SK-N-SH (cell line): ENCODE data around the gene SCAMP2.

Experiments
- EZH2phosphoT487 ChIP-seq: fragments of 200-600 bp; sonication (generic); IDR thresholded peaks from 2 replicates; pipeline ENCODE4 v1.6.1; 2017; ENCODE audit warnings: low read depth, mixed run types, mild to moderate bottlenecking, antibody characterized with exemption, moderate library complexity, borderline replicate concordance
- FOXM1 ChIP-seq: IDR thresholded peaks from 2 replicates; pipeline ENCODE4 v1.4.0; 2012; ENCODE audit warnings: low read depth, mild to moderate bottlenecking
- JUND ChIP-seq: IDR thresholded peaks from 2 replicates; pipeline ENCODE4 v1.4.0; 2012
- MEF2A ChIP-seq: IDR thresholded peaks from 2 replicates; pipeline ENCODE4 v1.4.0; 2012; ENCODE audit warnings: low read depth, borderline replicate concordance
- MXI1 ChIP-seq: IDR thresholded peaks from 2 replicates; pipeline ENCODE4 v1.6.1; 2012; ENCODE audit warnings: mild to moderate bottlenecking, low read depth, low read length, improper control_type of control experiment
- PBX3 ChIP-seq: IDR thresholded peaks from 2 replicates; pipeline ENCODE4; 2012
- RFX5 ChIP-seq: IDR thresholded peaks from 2 replicates; pipeline ENCODE4 v1.6.1; 2012; ENCODE audit warnings: mild to moderate bottlenecking, improper control_type of control experiment, low read length
- SMC3 ChIP-seq: IDR thresholded peaks from 2 replicates; pipeline ENCODE4 v1.6.1; 2012; ENCODE audit warnings: low read depth, low read length, improper control_type of control experiment
- TCF12 ChIP-seq: IDR thresholded peaks from 2 replicates; pipeline ENCODE4 v1.4.0; 2012
- TEAD4 ChIP-seq: IDR thresholded peaks from 2 replicates; pipeline ENCODE4 v1.4.0; 2012; ENCODE audit warnings: mild to moderate bottlenecking, borderline replicate concordance; ENCODE audit not compliant: insufficient read depth
- TF ChIP-seq, protein P1 (sequence below): fragments of 200-600 bp; sonication (generic); IDR thresholded peaks from 2 replicates; pipeline ENCODE4 v1.6.1; 2017; ENCODE audit warnings: antibody characterized with exemption, mild to moderate bottlenecking, moderate library complexity
- TF ChIP-seq, protein P2 (sequence below): IDR thresholded peaks from 2 replicates; pipeline ENCODE4 v1.4.0; 2012; ENCODE audit warnings: low read depth, borderline replicate concordance
- TF ChIP-seq, protein P3 (sequence below): IDR thresholded peaks from 2 replicates; pipeline ENCODE4 v1.6.1; 2012; ENCODE audit warnings: mild to moderate bottlenecking, low read depth, low read length, moderate library complexity

GRCh38 chr15:74800559-74801094, 72.5 kb downstream of the SCAMP2 start:
- TF ChIP-seq, protein P1, sequence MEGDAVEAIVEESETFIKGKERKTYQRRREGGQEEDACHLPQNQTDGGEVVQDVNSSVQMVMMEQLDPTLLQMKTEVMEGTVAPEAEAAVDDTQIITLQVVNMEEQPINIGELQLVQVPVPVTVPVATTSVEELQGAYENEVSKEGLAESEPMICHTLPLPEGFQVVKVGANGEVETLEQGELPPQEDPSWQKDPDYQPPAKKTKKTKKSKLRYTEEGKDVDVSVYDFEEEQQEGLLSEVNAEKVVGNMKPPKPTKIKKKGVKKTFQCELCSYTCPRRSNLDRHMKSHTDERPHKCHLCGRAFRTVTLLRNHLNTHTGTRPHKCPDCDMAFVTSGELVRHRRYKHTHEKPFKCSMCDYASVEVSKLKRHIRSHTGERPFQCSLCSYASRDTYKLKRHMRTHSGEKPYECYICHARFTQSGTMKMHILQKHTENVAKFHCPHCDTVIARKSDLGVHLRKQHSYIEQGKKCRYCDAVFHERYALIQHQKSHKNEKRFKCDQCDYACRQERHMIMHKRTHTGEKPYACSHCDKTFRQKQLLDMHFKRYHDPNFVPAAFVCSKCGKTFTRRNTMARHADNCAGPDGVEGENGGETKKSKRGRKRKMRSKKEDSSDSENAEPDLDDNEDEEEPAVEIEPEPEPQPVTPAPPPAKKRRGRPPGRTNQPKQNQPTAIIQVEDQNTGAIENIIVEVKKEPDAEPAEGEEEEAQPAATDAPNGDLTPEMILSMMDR: no peak
- TF ChIP-seq PBX3: no peak
- TF ChIP-seq MXI1: no peak
- TF ChIP-seq SMC3: no peak
- TF ChIP-seq, protein P2, sequence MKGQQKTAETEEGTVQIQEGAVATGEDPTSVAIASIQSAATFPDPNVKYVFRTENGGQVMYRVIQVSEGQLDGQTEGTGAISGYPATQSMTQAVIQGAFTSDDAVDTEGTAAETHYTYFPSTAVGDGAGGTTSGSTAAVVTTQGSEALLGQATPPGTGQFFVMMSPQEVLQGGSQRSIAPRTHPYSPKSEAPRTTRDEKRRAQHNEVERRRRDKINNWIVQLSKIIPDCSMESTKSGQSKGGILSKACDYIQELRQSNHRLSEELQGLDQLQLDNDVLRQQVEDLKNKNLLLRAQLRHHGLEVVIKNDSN: no peak
- no peak for TF ChIP-seq RFX5
- TF ChIP-seq, protein P3, sequence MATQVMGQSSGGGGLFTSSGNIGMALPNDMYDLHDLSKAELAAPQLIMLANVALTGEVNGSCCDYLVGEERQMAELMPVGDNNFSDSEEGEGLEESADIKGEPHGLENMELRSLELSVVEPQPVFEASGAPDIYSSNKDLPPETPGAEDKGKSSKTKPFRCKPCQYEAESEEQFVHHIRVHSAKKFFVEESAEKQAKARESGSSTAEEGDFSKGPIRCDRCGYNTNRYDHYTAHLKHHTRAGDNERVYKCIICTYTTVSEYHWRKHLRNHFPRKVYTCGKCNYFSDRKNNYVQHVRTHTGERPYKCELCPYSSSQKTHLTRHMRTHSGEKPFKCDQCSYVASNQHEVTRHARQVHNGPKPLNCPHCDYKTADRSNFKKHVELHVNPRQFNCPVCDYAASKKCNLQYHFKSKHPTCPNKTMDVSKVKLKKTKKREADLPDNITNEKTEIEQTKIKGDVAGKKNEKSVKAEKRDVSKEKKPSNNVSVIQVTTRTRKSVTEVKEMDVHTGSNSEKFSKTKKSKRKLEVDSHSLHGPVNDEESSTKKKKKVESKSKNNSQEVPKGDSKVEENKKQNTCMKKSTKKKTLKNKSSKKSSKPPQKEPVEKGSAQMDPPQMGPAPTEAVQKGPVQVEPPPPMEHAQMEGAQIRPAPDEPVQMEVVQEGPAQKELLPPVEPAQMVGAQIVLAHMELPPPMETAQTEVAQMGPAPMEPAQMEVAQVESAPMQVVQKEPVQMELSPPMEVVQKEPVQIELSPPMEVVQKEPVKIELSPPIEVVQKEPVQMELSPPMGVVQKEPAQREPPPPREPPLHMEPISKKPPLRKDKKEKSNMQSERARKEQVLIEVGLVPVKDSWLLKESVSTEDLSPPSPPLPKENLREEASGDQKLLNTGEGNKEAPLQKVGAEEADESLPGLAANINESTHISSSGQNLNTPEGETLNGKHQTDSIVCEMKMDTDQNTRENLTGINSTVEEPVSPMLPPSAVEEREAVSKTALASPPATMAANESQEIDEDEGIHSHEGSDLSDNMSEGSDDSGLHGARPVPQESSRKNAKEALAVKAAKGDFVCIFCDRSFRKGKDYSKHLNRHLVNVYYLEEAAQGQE: no peak
- no peak for TF ChIP-seq MEF2A
- no peak for TF ChIP-seq FOXM1
- no peak for TF ChIP-seq TEAD4
- TF ChIP-seq TCF12: no peak
- no peak for TF ChIP-seq EZH2phosphoT487
- TF ChIP-seq JUND: no peak
